ENCODE results near the gene TMC3.
"Not testable (repeated sequence)": the region's sequence is repeated elsewhere in the genome, so short reads cannot be mapped to it uniquely, and the experiment has no call there.

TMC3 gene

DNA sequence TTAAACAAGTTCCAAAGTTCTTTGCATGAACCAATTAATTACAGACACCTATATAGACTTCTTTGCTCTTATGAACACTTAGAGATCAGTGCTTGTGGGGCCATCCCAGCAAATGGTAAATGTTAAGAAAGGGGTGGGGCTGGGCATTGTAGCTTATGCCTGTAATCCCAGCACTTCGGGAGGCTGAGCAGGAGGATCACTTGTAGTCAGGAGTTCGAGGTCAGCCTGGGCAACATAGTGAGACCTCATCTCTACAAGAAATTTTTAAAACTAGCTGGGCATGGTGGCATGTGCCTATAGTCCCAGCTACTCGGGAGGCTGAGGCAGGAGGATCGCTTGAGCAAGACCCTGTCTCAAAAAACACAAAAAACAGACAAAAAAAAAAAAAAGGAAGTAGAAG lies 30.6 kb downstream of the TMC3 start:
- no peak for DNase-seq

- DNase-seq: no peak
These were observed 32.7 kb downstream of the TMC3 start for GRCh38 chr15:81341351-81341750.

DNA sequence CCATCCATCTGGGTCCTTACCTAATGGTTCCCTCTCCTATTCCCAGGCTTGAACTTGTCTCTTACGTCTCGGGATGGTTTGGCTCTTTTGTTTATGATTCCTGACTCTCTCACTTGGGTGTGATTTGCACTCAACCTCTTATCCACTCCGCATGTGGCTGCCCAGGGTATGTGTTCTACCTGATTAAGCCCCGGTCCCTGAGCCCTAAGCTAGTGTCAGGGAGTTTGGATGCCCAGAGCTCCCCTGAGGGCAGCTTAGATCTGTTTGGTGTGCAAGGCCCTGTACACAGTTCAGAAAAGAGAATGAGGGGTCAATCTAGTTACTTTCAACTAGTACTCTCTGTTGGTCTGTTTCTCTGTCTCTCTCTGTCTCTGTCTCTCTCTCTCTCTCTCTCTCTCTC lies 34.2 kb downstream of the TMC3 start:
- no peak for DNase-seq

GRCh38 chr15:81339321-81339720 lies 34.7 kb downstream of the TMC3 start:
- DNase-seq: no peak

- no peak for DNase-seq
These were observed 35.6 kb downstream of the TMC3 start for GRCh38 chr15:81338170-81339007.

- no peak for DNase-seq
These were observed 36.3 kb downstream of the TMC3 start for GRCh38 chr15:81337713-81338157.

DNA sequence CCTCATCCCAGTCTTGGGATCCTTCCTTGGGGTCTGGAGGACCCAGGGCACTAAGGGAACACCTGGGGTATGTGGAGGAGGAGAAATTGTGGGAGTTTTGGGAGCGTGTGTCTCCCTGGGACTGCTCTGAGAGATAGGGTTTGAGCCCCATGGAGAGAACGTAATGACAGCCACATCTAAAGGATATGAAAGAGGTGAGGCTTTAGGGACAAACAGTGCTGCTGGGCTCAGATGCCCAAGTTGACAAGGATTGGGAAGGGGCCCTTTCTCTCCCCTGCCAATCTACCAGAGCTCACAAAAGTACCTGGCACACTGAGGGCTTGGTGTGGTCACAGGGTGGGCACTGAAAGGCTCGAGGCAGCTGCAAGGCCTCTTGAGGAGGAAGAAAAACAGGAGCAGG lies 36.8 kb downstream of the TMC3 start:
- DNase-seq: no peak

- DNase-seq: no peak
These were observed 37.4 kb downstream of the TMC3 start for GRCh38 chr15:81336568-81336967.

GRCh38 chr15:81335631-81336030 lies 38.4 kb downstream of the TMC3 start:
- no peak for DNase-seq

DNA sequence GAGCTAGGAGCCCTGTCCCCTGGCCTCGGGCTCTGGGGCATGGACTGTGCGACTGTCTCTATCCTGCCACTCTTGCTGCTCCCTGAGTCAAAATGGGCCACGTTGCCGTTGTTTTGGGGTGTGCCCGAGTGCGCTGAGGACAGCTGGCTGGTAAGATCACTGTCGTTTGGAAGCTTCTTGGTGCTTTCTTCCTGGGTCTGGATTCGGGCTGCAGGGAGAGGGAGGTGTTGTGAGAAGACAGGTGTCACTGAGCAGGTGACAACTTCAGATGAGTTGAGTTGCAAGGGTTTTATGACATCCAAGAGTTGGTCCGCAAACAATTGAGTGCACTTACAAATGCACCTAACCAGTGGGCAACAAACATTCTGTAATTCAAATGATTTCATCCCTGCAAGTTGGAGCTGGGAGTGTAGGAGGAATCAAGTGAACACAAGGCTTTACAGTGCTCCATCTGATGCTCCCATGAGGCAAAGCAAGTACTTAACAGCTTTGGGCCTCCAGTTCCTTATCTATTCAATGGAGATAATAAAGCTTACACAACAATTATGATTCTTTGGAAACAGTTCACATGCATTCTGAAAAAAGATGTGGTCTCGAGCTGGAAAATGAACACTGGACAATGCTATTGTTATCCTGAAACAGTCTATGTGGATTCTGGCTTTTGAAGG lies 39.1 kb downstream of the TMC3 start:
- DNase-seq: no peak

DNA sequence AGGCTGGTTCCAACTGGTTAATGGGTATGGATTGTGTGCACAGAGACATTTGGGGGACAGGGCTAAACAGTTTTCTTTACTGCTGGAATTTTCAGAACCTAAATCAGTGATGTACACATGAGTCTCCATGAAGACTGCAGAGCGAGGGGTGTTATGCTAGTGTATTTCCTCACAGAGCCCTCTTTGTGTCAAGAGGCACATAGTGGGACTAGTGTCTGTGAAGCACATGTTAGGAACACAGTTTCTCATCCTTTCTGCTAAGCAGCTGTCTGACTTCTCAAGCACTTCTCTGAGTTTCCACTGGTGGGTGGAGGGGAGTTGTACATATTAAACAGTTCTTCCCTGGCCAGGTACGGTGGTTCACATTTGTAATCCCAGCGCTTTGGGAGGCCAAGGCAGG lies 40.6 kb downstream of the TMC3 start:
- DNase-seq: no peak

DNA sequence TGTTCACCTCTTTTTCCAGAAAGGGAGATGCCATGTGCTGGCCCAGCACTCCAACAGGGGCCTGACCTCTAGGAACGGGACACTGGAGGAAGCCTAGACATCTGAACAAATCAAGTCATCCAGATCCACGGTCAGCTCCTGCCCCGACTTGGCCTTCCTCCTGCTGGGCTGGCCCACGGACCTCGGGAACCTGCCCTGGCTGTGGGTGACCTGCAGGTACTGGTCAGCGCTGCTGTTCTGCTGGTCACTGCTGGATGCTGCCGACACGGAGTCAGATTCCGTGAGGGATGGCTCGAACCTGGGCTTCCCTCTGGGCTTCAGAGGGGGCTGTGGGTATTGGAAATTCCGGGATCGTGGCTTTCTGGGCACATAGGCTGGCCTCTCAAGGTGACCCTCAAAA lies 41.7 kb downstream of the TMC3 start:
- no peak for DNase-seq

DNA sequence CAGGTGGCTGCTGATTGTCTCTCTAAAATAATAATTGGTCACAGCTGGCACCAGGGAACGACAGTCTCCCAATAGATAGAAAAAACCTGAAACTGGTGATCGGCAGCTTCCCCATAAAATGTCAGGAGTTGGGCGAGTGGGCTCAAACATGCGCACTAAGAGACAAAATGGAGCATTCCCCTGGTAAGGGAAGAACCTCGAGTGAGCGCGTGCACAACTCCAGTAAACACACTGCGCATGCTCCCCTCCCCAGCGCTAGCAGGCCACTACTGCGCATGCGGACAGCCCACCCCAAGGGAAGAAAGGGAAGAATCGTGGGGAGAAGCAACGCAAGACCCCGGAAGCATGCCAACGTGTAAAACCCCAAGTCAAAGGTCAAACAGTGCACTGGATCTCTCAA lies 42.4 kb downstream of the TMC3 start:
- no peak for DNase-seq

- not testable (repeated sequence) for DNase-seq
These were observed 42.9 kb downstream of the TMC3 start for GRCh38 chr15:81331141-81331540.

GRCh38 chr15:81330366-81331090 lies 43.5 kb downstream of the TMC3 start:
- DNase-seq: no peak

GRCh38 chr15:81329446-81329845 lies 44.6 kb downstream of the TMC3 start:
- no peak for DNase-seq

GRCh38 chr15:81327516-81327915 lies 46.5 kb downstream of the TMC3 start:
- no peak for DNase-seq

DNA sequence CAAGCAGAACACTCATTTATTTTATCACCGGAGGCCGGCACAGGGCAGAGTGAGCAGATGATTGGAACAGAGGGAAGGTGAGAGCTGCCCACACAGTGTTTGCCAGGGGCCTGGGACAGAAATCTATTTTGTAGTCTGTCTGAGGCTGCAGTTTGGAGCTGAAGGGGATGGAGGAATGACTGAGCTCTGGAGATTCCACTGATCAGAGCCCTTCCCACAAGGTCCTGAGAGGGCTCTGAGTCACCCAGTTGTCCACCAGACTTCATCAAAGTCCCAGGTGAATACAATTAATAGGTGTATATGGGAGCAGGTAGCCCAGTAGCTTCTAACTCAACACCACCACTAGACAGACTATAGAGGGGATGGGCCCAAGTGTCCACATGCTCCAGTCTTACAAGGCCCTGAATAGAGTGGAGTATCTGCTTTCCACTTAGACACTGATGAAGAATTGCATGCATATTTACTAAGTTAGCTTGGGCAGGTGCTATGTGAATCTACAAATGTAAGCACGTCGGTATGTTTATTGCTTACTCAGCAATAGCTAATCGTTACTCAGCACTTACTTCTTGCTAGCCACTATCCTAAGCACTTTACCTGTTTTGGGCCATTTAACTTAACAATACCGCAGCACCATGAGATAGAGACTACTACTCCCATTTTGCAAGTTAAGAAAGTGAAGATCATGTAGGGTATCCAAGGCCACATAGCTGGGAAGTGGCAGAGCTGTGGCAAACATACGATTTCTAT lies 47.4 kb downstream of the TMC3 start:
- DNase-seq: no peak

- peak; percentile 51 for DNase-seq
These were observed 49.8 kb downstream of the TMC3 start, which contains the start of gene STARD5 for GRCh38 chr15:81323944-81324881. Gene STARD5 (minus strand): TSS chr15:81324141. CDS start chr15:81324099, 42 bp downstream.

DNA sequence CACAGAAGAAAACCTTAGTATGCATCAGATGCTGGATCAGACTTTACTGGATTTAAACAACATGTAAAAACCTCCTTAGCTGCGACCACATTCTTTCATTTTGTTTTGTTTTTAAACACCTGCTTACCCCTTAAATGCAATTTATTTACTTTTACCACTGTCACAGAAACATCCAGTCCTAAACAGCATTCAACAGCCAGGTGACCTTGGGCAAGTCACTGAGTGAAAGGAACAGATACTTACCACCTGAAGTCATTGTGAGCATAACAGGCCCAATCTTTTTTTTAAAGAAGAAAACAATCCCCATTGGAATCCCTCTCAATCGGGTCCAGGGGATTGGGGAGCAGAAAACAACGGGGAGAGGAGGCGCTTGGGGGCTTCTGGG lies 50.5 kb downstream of the TMC3 start:
- no peak for DNase-seq

DNA sequence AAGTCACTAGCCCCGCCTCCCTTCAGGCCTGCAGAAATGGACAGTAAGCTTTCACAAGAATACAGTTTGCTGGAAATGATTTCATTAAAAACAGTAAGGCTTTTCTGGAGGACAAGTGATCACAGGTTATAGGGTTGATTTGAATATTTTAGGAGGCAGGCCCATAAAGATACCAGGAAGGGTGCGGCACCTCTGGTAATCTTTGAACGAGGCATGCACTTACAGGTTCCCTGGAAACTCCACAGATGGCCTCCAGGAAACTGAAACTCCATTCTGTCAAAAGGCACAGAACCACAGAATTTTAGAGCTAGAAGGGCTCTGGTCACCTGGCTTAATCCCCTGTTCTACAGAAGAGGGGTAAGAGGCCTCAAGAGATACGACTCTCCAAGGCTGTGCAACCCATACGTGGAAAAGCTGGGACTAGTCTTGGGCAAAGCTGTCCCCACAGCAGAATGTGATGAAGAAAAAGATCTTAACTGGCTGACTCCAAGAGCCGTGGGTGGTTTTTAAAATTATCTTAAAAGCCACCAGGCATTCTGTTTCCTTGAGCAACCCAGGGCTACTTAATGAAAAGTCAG lies 51.2 kb downstream of the TMC3 start:
- DNase-seq: no peak

Data from NCI-H2029 treated with DMSO at 0.1 percent for 48 hours (cell line).